Endothelial cell of umbilical vein (primary cell): ENCODE results near the gene SORCS2. TPM values are rescaled to one million over a fixed set of nuclear protein-coding genes. Genes with fewer than 3 reads are reported as not detected.

Source experiments
- BruUV-seq: library from RNA; stranded (reverse); fragments of 400-500 nt; replicated peaks from 2 replicates; lab custom pipeline; 2021; lab: Mats Ljungman, UMichigan
- CTCF ChIA-PET: fragments of 300-600, 350-600 bp; sonication (Branson Sonifier 250); formaldehyde crosslinking; loops from one replicate; lab custom pipeline; 2021; ENCODE audit warnings: antibody characterized with exemption, inconsistent platforms; lab: Charles Lee
- POLR2A ChIA-PET: fragments of 300-600, 350-600 bp; sonication (Branson Sonifier 250); formaldehyde crosslinking; loops from one replicate; lab custom pipeline; 2021; ENCODE audit warnings: antibody characterized with exemption, inconsistent platforms; lab: Charles Lee
- DNase-seq: peaks from one replicate; pipeline ENCODE4 v3.0.0-alpha.2; 2011; ENCODE audit warnings: low read depth, low spot score
- FAIRE-seq: peaks from 2 replicates; lab custom pipeline; 2011; peaks lifted over from hg19 to GRCh38; lab: Jason Lieb, UNC
- H2AFZ ChIP-seq: 2 replicates; pipeline ENCODE4 v1.6.0; 2012; ENCODE audit warnings: low read depth, low read length, control low read depth, inconsistent platforms
- H3K27ac ChIP-seq: 2 replicates; pipeline ENCODE4 v1.5.1; 2011; ENCODE audit warnings: low read depth, mild to moderate bottlenecking, control low read depth, low read length, moderate library complexity; ENCODE audit not compliant: insufficient read depth
- H3K27me3 ChIP-seq, 2 experiments: 2 replicates each; pipeline versions ENCODE4 v1.6.0 to v1.6.1; 2011; ENCODE audit warnings: low read length in 2 of 2, mixed read lengths in 1 of 2; ENCODE audit not compliant: control insufficient read depth in 2 of 2, insufficient read depth in 2 of 2
- H3K36me3 ChIP-seq, 2 experiments: 2 replicates in 1 of 2; 3 replicates in 1 of 2; pipeline ENCODE4 v1.5.1; 2011; ENCODE audit warnings: low read length in 2 of 2, mild to moderate bottlenecking in 1 of 2, moderate library complexity in 1 of 2; ENCODE audit not compliant: control insufficient read depth in 2 of 2, insufficient read depth in 2 of 2; ENCODE audit errors: extremely low read depth in 1 of 2
- H3K4me1 ChIP-seq: 3 replicates; pipeline ENCODE4 v1.5.1; 2011; ENCODE audit warnings: mild to moderate bottlenecking, low read length; ENCODE audit not compliant: control insufficient read depth, insufficient read depth; ENCODE audit errors: extremely low read depth
- H3K4me2 ChIP-seq: 2 replicates; pipeline ENCODE4 v1.6.1; 2011; ENCODE audit warnings: low read length, control low read depth, mixed read lengths; ENCODE audit not compliant: insufficient read depth
- H3K4me3 ChIP-seq, 3 experiments: fragments of 200-600 bp in 1 of 3; sonication (generic), shearing (Covaris generic) in 1 of 3; replicated peaks in 1 of 3; 2 replicates each; pipeline ENCODE4 v1.5.1; 2011 to 2016; ENCODE audit warnings: control low read depth in 3 of 3, low read length in 3 of 3, mild to moderate bottlenecking in 2 of 3, inconsistent platforms in 1 of 3, low read depth in 1 of 3, moderate library complexity in 1 of 3; ENCODE audit not compliant: insufficient read depth in 1 of 3
- H3K79me2 ChIP-seq: 2 replicates; pipeline ENCODE4 v1.6.0; 2012; ENCODE audit warnings: low read length, inconsistent platforms; ENCODE audit not compliant: control insufficient read depth, insufficient read depth
- H3K9ac ChIP-seq: replicated peaks from 2 replicates; pipeline ENCODE3; 2011; ENCODE audit warnings: low read length, control low read depth; ENCODE audit not compliant: insufficient read depth; ENCODE audit errors: extremely low read depth
- H3K9me1 ChIP-seq: replicated peaks from 3 replicates; pipeline ENCODE4 v1.6.0; 2011; ENCODE audit warnings: mild to moderate bottlenecking, low read length; ENCODE audit not compliant: control insufficient read depth, insufficient read depth; ENCODE audit errors: extremely low read depth
- H3K9me3 ChIP-seq: replicated peaks from 2 replicates; pipeline ENCODE4 v1.5.1; 2012; ENCODE audit warnings: low read length, inconsistent platforms; ENCODE audit not compliant: control insufficient read depth, insufficient read depth
- H4K20me1 ChIP-seq: replicated peaks from 2 replicates; pipeline ENCODE3; 2011; ENCODE audit warnings: mild to moderate bottlenecking, low read length; ENCODE audit not compliant: control insufficient read depth, insufficient read depth; ENCODE audit errors: extremely low read depth
- EZH2 ChIP-seq: IDR thresholded peaks from 2 replicates; pipeline ENCODE4 v1.6.1; 2012; ENCODE audit warnings: borderline replicate concordance, low read depth, mild to moderate bottlenecking, moderate library complexity, low read length, inconsistent platforms; ENCODE audit not compliant: severe bottlenecking
- FOS ChIP-seq: IDR thresholded peaks from 2 replicates; pipeline ENCODE4 v1.6.1; 2011; ENCODE audit warnings: mild to moderate bottlenecking, low read length, moderate library complexity, borderline replicate concordance; ENCODE audit not compliant: insufficient read depth
- GATA2 ChIP-seq: IDR thresholded peaks from 2 replicates; pipeline ENCODE4 v1.7.0; 2011; ENCODE audit warnings: low read depth, mild to moderate bottlenecking, moderate library complexity, mixed read lengths, low read length; ENCODE audit not compliant: insufficient read length, insufficient read depth
- JUN ChIP-seq: IDR thresholded peaks from 2 replicates; pipeline ENCODE4 v1.6.1; 2011; ENCODE audit warnings: borderline replicate concordance, low read depth; ENCODE audit not compliant: insufficient read length, insufficient read depth
- MAX ChIP-seq: IDR thresholded peaks from 2 replicates; pipeline ENCODE4 v1.6.1; 2011; ENCODE audit not compliant: insufficient read depth, insufficient read length
- MYC ChIP-seq: IDR thresholded peaks from one replicate; pipeline ENCODE4 v1.6.1; 2011; ENCODE audit warnings: mild to moderate bottlenecking, low read depth, low read length
- POLR2A ChIP-seq: IDR thresholded peaks from 2 replicates; pipeline ENCODE4 v1.6.1; 2012; ENCODE audit warnings: low read depth, mild to moderate bottlenecking, control low read depth, low read length
- POLR2AphosphoS5 ChIP-seq: IDR thresholded peaks from 2 replicates; pipeline ENCODE4 v1.6.1; 2012; ENCODE audit warnings: low read depth, mild to moderate bottlenecking, control low read depth, low read length, moderate library complexity; ENCODE audit not compliant: insufficient read depth
- dilution Hi-C: fragments of 300-500 bp; cut with MboI; formaldehyde crosslinking; loops from one replicate; pipeline ENCODE4 v1.15.0; 2019; ENCODE audit warnings: low sequenced_read_pairs; ENCODE audit not compliant: extremely low pct_ligation_motif_present
- intact Hi-C: fragments of 100-400 bp; cut with micrococcal nuclease; formaldehyde crosslinking; loops from one replicate; pipeline ENCODE4 v1.10.0; 2022
- polyA plus RNA-seq, 4 experiments: library from polyadenylated mRNA; depleted of rRNA in 3 of 4; stranded (reverse) in 3 of 4; unstranded in 1 of 4; fragments of >200 nt; gene quantifications; 2 replicates each; pipeline versions ENCODE4 v1.2.1 to v1.2.3, GENCODE V29; 2011 to 2012; ENCODE audit warnings: missing spikeins in 1 of 4
- total RNA-seq: library from RNA; stranded (reverse); gene quantifications from 2 replicates; pipeline ENCODE4 v1.2.3, GENCODE V29; 2021
- TF ChIP-seq, protein P1 (sequence below), 2 donors: IDR thresholded peaks; 1 replicate in 1 of 2; 2 replicates in 1 of 2; pipeline ENCODE4 v1.5.1; 2011; ENCODE audit warnings: low read length in 2 of 2, mild to moderate bottlenecking in 2 of 2, moderate library complexity in 2 of 2, control low read depth in 1 of 2, inconsistent platforms in 1 of 2, low read depth in 1 of 2; ENCODE audit not compliant: insufficient read depth in 1 of 2; ENCODE audit errors: extremely low read depth in 1 of 2

SORCS2 gene
- total and polyA plus RNA-seq, 2 donors (not counting 3 experiments of a cell fraction or from before 2014, with no cell fraction given): not detected

DNA sequence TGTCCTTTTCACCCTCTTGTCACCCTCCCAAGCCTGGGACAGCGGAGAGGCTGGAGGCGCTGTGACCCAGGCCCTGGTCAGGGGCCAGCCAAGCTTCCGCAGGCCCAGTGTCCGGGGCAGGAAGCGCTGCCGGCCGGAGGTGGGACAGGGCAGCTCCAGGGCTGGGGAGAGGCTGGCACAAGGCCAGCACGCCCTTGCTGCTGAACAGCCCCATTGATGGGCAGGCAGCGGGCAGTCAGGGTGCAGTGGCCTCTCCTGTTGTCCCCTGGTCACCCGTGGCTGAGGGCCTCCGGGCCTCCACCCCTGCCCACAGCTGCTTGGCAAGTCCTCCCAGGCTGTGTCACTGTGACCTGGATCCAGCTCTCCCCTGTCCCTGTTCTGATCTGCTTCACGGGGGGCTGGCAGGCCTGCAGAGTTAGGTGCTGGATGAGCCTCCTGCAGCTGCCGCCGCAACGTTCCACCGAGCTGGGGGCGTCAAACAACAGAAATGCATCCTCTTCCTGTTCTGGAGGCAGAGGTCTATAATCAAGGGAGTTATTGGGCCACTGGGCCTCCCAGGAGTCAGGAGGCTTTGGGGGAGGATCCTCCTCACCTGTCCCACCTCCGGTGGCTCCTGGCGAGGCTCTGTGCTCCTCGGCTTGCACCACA lies 134.5 kb downstream of the SORCS2 start:
- Histone ChIP-seq H4K20me1 (no peaks in the 10 kb centered on the region), H3K9ac (no peak overlapping the region), H3K36me3 (no peaks in the 10 kb centered on the region), H3K27me3 (no peaks in the 10 kb centered on the region), H3K9me3 (no peaks in the 10 kb centered on the region), H3K4me1 (no peaks in the 10 kb centered on the region), H3K9me1 (no peaks in the 10 kb centered on the region), H3K4me2 (no peak overlapping the region), H2AFZ (no peak overlapping the region), H3K27ac (no peak overlapping the region), H3K4me3 (no peak overlapping the region), H3K79me2 (no peaks in the 10 kb centered on the region)
- intact Hi-C loops: no loop called here
- dilution Hi-C loops: no loop called here
- CTCF ChIA-PET: no interaction called here
- no peak for DNase-seq
- TF ChIP-seq GATA2 (no peak), MYC (no peak), JUN (no peak), MAX (no peak), EZH2 (no peak), FOS (no peak), POLR2AphosphoS5 (no peak), POLR2A (no peak)
- TF ChIP-seq, protein P1, sequence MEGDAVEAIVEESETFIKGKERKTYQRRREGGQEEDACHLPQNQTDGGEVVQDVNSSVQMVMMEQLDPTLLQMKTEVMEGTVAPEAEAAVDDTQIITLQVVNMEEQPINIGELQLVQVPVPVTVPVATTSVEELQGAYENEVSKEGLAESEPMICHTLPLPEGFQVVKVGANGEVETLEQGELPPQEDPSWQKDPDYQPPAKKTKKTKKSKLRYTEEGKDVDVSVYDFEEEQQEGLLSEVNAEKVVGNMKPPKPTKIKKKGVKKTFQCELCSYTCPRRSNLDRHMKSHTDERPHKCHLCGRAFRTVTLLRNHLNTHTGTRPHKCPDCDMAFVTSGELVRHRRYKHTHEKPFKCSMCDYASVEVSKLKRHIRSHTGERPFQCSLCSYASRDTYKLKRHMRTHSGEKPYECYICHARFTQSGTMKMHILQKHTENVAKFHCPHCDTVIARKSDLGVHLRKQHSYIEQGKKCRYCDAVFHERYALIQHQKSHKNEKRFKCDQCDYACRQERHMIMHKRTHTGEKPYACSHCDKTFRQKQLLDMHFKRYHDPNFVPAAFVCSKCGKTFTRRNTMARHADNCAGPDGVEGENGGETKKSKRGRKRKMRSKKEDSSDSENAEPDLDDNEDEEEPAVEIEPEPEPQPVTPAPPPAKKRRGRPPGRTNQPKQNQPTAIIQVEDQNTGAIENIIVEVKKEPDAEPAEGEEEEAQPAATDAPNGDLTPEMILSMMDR (IDR thresholded peaks at IDR 0.05; ENCODE audit: extremely low read depth in 1 of 2, insufficient read depth in 1 of 2, low read depth in 1 of 2, low read length in 2 of 2): no peak
- POLR2A ChIA-PET: no interaction called here
- BruUV-seq: no TSS peak
- no peak for FAIRE-seq
